NT2/D1 (cell line): ENCODE results near the gene MLPH.

Experiments
- SUZ12 ChIP-seq: IDR thresholded peaks from 2 replicates; pipeline ENCODE4 v1.6.1; 2011; ENCODE audit not compliant: insufficient read length, insufficient read depth; ENCODE audit errors: extremely low read depth
- YY1 ChIP-seq: IDR thresholded peaks from 2 replicates; pipeline ENCODE4 v1.6.1; 2011; ENCODE audit not compliant: insufficient read length, insufficient read depth
- ZNF274 ChIP-seq: IDR thresholded peaks from 2 replicates; pipeline ENCODE4 v1.6.1; 2011; ENCODE audit warnings: mild to moderate bottlenecking, low read depth, low read length

- TF ChIP-seq YY1 (no peak), SUZ12 (peak; percentile 90), ZNF274 (no peak)
These were observed at the start of gene MLPH for GRCh38 chr2:237486819-237487448.
